GM21576 (cell line): ENCODE data around the gene ACTN1.
"Not testable (repeated sequence)": the region's sequence is repeated elsewhere in the genome, so short reads cannot be mapped to it uniquely, and the experiment has no call there.

ENCODE experiments used
- ATAC-seq: cut with Tn5 transposase; IDR thresholded peaks from one replicate; pipeline ENCODE4 v1.9.1; 2021; ENCODE audit warnings: mild to moderate bottlenecking, moderate library complexity; ENCODE audit not compliant: unreplicated experiment

The ACTN1 gene

GRCh38 chr14:68979021-68979721 is at the start of gene ACTN1:
Gene ACTN1 (minus strand): TSS chr14:68979302. CDS start chr14:68979056, 246 bp downstream.
- ATAC-seq: no peak

DNA sequence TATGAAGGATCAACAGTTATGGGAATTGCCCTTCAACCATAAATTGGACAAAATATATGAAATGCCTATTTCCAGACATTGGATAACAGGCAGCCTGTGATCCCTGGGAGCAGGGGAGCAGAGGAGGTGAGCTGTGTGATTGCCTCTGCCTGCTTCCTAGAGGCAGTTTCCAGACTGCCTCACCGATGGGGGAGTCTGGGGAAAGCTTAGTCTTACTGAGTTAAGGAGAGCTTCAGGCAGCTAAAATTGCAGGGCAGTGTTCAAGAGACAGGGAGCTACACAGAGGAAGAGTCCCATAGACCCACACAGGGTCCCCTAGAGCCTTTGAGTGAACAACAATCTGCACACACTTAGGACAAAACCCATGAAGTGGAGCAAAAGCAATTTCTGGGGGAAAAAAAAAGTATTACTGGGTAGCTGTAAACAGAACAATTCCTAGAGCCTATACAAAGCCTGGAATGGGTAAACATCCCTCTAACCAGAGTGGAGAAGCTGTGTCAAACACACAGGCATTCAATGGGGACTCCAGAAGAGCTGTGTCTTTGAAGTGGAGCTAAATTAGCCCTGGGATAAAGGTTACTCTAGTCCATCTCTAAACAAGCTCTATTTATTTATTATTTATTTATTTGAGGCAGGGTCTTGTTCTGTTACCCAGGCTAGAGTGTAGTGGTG is 48.3 kb upstream of the ACTN1 start:
- ATAC-seq: no peak

GRCh38 chr14:69023035-69023434 is 43.9 kb upstream of the ACTN1 start:
- no peak for ATAC-seq

GRCh38 chr14:69022093-69022492 is 43.0 kb upstream of the ACTN1 start:
- not testable (repeated sequence) for ATAC-seq

DNA sequence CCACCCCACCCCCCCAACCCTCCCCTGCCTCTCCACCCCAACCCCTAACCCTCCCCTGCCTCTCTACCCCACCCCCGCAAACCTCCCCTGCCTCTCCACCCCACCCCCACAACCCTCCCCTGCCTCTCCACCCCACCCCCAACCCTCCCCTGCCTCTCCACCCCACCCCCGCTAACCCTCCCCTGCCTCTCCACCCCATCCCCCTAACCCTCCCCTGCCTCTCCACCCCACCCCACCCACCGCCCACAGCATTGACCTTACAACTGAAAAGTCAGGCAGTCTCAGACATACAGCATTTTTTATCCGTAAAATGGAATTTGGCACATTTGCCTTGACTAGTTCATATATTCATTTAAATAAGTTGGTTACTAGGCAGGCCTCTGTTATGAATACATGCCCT is 38.6 kb upstream of the ACTN1 start:
- no peak for ATAC-seq

- no peak for ATAC-seq
Measured at GRCh38 chr14:69014829-69015259, 35.7 kb upstream of the ACTN1 start.

- no peak for ATAC-seq
Measured at GRCh38 chr14:69013943-69014782, 35.1 kb upstream of the ACTN1 start.

GRCh38 chr14:69012256-69012953 is 33.3 kb upstream of the ACTN1 start:
- no peak for ATAC-seq

DNA sequence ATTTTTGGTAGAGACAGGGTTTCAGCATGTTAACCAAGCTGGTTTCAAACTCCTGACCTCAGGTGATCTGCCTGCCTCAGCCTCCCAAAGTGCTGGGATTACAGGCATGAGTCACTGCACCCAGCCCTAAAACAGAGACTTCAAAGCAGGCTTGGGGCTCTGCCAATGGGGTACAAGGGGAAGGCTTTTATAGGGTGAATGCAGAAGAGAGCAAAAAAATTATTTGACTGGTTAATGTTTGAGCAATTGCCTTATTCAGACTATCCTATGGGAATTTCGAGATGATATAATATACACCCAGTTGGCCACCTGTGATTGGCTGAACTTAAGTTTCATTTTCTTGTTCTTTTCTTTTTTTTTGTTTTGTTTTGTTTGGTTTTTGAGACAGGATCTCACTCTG is 31.5 kb upstream of the ACTN1 start:
- no peak for ATAC-seq

GRCh38 chr14:69008421-69008884 is 29.4 kb upstream of the ACTN1 start:
- no peak for ATAC-seq

DNA sequence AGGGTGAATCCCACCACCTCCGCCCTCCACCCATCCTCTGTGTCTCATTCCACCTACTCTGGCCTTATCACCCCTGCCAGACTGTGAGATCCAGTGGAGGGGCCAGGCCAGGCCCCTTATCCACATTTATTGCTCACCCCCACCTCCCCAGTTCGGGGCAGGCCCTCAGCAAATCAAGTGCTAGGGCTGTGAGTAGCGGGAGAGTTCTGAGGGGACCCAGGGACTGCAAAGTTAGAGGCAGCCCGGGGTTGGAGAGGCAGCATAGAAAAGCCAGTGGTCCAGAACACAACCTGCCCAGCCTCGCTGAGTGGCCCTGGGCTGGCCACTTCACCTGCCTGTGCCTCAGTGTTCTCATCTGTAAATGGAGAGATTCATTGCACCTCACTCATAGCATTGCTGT is 27.2 kb upstream of the ACTN1 start:
- no peak for ATAC-seq

DNA sequence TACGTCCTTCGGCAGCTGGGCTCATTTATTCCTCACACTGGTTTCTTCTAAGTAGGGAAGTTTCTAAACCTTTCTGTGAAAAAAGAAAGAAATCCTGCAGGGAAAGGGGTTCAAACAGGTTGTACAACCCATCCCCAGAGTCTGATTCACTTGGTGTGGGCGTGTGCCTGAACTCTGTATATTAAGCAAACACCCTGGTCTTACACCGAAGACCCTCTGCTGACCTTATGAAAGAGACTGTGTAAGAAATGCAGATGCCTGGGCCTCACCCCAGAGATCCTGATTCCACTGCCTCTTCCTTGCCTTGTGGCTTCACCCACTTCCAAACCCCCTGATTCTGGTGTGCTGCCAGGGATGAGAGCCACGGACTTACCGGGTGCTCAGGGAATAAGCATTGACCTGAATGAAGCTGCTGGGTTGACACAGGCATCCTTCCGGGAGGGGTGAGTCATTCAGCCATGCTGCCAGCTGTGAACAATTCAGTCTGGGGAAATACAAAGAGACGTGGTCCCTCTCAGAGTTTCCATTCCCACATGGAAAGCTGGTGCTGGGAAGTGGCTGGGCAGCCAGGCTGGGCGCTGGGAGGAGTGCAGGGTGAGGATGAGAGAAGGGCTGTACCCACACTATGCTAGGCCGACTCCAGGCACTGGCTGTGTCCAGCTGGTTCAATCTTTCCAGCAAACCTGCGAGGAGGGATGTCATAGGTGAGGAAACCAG is 26.5 kb upstream of the ACTN1 start:
- ATAC-seq: no peak

DNA sequence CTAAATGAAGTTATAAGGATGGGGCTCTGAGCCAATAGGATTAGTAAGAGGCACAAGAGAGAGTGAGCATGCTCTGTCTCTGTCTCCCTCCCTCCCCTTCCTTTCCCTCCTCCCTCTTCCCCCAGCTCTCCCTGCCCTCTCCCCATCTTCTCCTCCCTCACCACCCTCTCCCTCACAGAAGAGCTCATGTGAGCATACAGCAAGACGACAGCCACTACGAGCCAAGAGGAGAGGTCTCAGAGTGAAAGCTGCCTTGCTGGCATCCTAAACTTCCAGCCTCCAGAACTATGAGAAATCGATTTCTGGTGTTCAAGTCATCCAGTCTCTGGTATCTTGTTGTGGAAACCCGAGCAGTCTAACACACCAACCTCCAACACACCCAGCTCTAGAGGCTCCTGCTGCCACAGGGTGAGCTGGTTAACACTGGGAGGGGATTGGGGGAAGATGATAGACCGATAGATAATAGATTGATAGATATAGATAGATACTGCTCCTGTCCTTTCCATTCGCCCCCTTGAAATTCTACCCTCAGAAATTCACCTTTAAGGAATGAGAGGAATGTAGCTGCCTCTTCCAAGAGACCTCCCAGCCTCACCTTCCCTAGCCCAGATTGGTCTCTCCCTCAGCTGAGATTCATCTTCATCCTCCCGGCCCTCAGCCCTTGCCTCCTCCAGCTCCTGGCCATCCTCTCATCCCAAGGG is 25.8 kb upstream of the ACTN1 start:
- no peak for ATAC-seq

- no peak for ATAC-seq
Measured at GRCh38 chr14:69003626-69004025, 24.5 kb upstream of the ACTN1 start.

GRCh38 chr14:69002069-69002468 is 23.0 kb upstream of the ACTN1 start:
- ATAC-seq: no peak

- no peak for ATAC-seq
Measured at GRCh38 chr14:69001375-69001774, 22.3 kb upstream of the ACTN1 start.

DNA sequence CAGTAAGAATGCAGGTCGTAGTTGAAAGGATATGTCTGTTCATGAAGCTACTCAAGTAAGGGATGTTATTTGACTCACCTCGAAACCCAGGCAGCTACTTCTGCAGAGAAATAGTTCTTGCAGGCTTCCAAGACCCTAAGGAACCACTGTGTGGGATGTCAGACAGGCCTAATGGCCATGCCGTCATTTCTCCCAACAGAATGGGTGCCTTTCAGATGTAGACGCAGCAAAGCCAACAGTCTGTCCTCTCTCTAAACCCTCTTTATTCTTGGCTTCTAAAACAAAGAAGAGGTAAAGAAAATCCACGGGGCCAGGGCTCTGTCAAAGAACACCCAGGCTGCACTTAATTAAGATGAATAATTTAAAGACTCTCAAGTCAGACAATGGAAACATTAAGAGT is 19.0 kb upstream of the ACTN1 start:
- no peak for ATAC-seq

- ATAC-seq: no peak
Measured at GRCh38 chr14:68995731-68996130, 16.6 kb upstream of the ACTN1 start.

GRCh38 chr14:68994056-68994455 is 15.0 kb upstream of the ACTN1 start:
- ATAC-seq: no peak

- no peak for ATAC-seq
Measured at GRCh38 chr14:68987653-68988036, 8.5 kb upstream of the ACTN1 start.
